MM.1S (cell line): ENCODE data around the gene GLCCI1.
"Not testable (repeated sequence)": the region's sequence is repeated elsewhere in the genome, so short reads cannot be mapped to it uniquely, and the experiment has no call there.

Experiments used
- EZH2 ChIP-seq: fragments of 300-600 bp; sonication (generic); optimal IDR thresholded peaks from 2 replicates; pipeline ENCODE3; 2017; ENCODE audit warnings: low read depth, mild to moderate bottlenecking, antibody characterized with exemption, low read length, mixed read lengths
- EZH2phosphoT487 ChIP-seq: fragments of 300-600 bp; sonication (generic); IDR thresholded peaks from 2 replicates; pipeline ENCODE4 v1.6.1; 2018; ENCODE audit warnings: antibody characterized with exemption, low read length
- TF ChIP-seq, protein P1 (sequence below): fragments of 300-600 bp; sonication (generic); IDR thresholded peaks from 2 replicates; pipeline ENCODE4 v1.5.1; 2016; ENCODE audit warnings: antibody characterized with exemption, low read length, mixed read lengths

DNA sequence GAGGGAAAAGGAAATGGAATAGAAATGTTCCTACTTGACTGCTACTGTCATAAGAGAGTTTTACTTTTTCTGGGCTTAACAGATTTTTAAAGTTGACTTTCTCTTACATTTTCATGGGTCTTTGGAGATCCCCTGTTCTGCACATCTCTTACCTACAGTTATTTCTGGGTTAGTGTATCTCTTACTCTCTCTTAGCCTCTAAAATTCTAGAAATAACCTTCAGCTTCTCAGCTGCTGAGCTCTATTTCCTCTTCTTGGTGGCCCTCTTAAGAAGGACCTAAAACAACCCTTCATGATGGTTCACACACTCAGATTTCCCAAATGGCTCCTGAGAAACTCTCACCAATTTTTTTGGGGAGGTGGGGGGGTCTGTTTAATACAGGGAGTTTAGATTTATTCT, 79.5 kb downstream of the GLCCI1 start:
- TF ChIP-seq EZH2, EZH2phosphoT487: not testable (repeated sequence)
- TF ChIP-seq, protein P1, sequence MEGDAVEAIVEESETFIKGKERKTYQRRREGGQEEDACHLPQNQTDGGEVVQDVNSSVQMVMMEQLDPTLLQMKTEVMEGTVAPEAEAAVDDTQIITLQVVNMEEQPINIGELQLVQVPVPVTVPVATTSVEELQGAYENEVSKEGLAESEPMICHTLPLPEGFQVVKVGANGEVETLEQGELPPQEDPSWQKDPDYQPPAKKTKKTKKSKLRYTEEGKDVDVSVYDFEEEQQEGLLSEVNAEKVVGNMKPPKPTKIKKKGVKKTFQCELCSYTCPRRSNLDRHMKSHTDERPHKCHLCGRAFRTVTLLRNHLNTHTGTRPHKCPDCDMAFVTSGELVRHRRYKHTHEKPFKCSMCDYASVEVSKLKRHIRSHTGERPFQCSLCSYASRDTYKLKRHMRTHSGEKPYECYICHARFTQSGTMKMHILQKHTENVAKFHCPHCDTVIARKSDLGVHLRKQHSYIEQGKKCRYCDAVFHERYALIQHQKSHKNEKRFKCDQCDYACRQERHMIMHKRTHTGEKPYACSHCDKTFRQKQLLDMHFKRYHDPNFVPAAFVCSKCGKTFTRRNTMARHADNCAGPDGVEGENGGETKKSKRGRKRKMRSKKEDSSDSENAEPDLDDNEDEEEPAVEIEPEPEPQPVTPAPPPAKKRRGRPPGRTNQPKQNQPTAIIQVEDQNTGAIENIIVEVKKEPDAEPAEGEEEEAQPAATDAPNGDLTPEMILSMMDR, result not testable (repeated sequence)
